Neural progenitor cell (in vitro differentiated cells): ENCODE results near the gene LRRC49.

ENCODE experiments used
- EZH2phosphoT487 ChIP-seq: fragments of 200-600 bp; sonication (generic); IDR thresholded peaks from 2 replicates; pipeline ENCODE4 v1.6.1; 2017; ENCODE audit warnings: antibody characterized with exemption
- TF ChIP-seq, protein P1 (sequence below): fragments of 200-600 bp; sonication (generic); IDR thresholded peaks from 2 replicates; pipeline ENCODE4 v1.5.1; 2017; ENCODE audit warnings: antibody characterized with exemption, mild to moderate bottlenecking

- TF ChIP-seq, protein P1, sequence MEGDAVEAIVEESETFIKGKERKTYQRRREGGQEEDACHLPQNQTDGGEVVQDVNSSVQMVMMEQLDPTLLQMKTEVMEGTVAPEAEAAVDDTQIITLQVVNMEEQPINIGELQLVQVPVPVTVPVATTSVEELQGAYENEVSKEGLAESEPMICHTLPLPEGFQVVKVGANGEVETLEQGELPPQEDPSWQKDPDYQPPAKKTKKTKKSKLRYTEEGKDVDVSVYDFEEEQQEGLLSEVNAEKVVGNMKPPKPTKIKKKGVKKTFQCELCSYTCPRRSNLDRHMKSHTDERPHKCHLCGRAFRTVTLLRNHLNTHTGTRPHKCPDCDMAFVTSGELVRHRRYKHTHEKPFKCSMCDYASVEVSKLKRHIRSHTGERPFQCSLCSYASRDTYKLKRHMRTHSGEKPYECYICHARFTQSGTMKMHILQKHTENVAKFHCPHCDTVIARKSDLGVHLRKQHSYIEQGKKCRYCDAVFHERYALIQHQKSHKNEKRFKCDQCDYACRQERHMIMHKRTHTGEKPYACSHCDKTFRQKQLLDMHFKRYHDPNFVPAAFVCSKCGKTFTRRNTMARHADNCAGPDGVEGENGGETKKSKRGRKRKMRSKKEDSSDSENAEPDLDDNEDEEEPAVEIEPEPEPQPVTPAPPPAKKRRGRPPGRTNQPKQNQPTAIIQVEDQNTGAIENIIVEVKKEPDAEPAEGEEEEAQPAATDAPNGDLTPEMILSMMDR, result no peak
- TF ChIP-seq EZH2phosphoT487, result no peak
Measured at GRCh38 chr15:70845602-70846360, 46.8 kb upstream of the LRRC49 start.
